K562 (cell line): ENCODE measurements around the gene KNCN. TPM values are rescaled to one million over a fixed set of nuclear protein-coding genes. Genes with fewer than 3 reads are reported as not detected.

Experiments used
- EGR1 ChIP-seq: fragments of 450-650 bp; conservative IDR thresholded peaks from 2 replicates; pipeline ENCODE4 v1.6.1; 2017; ENCODE audit warnings: mild to moderate bottlenecking
- MNT ChIP-seq, 2 experiments: fragments of 450-650 bp; conservative IDR thresholded peaks; 2 replicates each; pipeline ENCODE4 v1.6.1; 2017; ENCODE audit warnings: mild to moderate bottlenecking in 2 of 2, moderate library complexity in 2 of 2
- NFE2 ChIP-seq: IDR thresholded peaks from 2 replicates; pipeline ENCODE4 v1.6.1; 2014; ENCODE audit warnings: antibody characterized with exemption, low read depth
- PRMT5 ChIP-seq: sonication (generic); formaldehyde crosslinking; IDR thresholded peaks from 2 replicates; pipeline ENCODE4 v1.5.0; 2020; ENCODE audit warnings: missing genetic modification reagents
- RCOR1 ChIP-seq, 2 experiments: IDR thresholded peaks; 2 replicates each; pipeline ENCODE4 v1.6.1; 2012; ENCODE audit warnings: low read depth in 2 of 2, low read length in 2 of 2, borderline replicate concordance in 1 of 2, improper control_type of control experiment in 1 of 2
- REST ChIP-seq, 2 experiments: fragments of 450-650 bp; formaldehyde crosslinking in 1 of 2; IDR thresholded peaks; 2 replicates each; pipeline versions ENCODE4 v1.4.0 to v1.6.1; 2014 to 2020; ENCODE audit warnings: mild to moderate bottlenecking in 2 of 2, borderline replicate concordance in 1 of 2, low read depth in 1 of 2
- ZNF644 ChIP-seq: fragments of 200-800 bp; sonication (Bioruptor generic); IDR thresholded peaks from 2 replicates; pipeline ENCODE4 v1.6.1; 2016; ENCODE audit warnings: low read depth, missing genetic modification characterization, missing compliant biosample characterization
- ZNF79 ChIP-seq: fragments of 250-450 bp; sonication (Bioruptor Pico); IDR thresholded peaks from 2 replicates; pipeline ENCODE4 v1.4.0; 2020; ENCODE audit warnings: low read depth, mild to moderate bottlenecking, moderate library complexity
- polyA plus RNA-seq, 8 experiments: library from polyadenylated mRNA; depleted of rRNA in 4 of 8; stranded (reverse) in 5 of 8; unstranded in 3 of 8; fragments of >200 nt; fragmentation: Nextera tagmentation in 2 of 8; fragmentation: Illumina TruSeq in 1 of 8; extraction: Ambion mirVana in 2 of 8; extraction: Trizol in 1 of 8; gene quantifications; 2 replicates each; pipeline versions ENCODE4 v1.2.1 to v1.2.3, GENCODE V29; 2011 to 2014; ENCODE audit warnings: inconsistent platforms in 1 of 8, missing spikeins in 1 of 8
- total RNA-seq, 7 experiments: library from RNA; depleted of rRNA in 6 of 7; stranded (reverse); fragments of >200 nt in 6 of 7; fragmentation: Illumina TruSeq in 2 of 7; extraction: Trizol in 2 of 7; gene quantifications; 2 replicates each; pipeline versions ENCODE4 v1.2.1 to v1.2.3, GENCODE V29; 2011 to 2021; ENCODE audit warnings: low replicate concordance in 1 of 7
- TF ChIP-seq, protein P1 (sequence below), 2 experiments: fragments of 150-350 bp in 1 of 2; IDR thresholded peaks; 2 replicates each; pipeline ENCODE4 v1.6.1; 2012 to 2016; ENCODE audit warnings: low read depth in 2 of 2, low read length in 2 of 2, mild to moderate bottlenecking in 1 of 2, moderate library complexity in 1 of 2
- TF ChIP-seq, protein P2 (sequence below): fragments of 250-450 bp; sonication (Bioruptor Pico); IDR thresholded peaks from 2 replicates; pipeline ENCODE4 v1.4.0; 2020; ENCODE audit warnings: borderline replicate concordance

The KNCN gene
- total and polyA plus RNA-seq, 9 of the 15 experiments (the other 6 are each of a cell fraction or from before 2014, with no cell fraction given): not detected

GRCh38 chr1:46508757-46509156, 42.7 kb downstream of the KNCN start (continued):
- TF ChIP-seq, protein P1, sequence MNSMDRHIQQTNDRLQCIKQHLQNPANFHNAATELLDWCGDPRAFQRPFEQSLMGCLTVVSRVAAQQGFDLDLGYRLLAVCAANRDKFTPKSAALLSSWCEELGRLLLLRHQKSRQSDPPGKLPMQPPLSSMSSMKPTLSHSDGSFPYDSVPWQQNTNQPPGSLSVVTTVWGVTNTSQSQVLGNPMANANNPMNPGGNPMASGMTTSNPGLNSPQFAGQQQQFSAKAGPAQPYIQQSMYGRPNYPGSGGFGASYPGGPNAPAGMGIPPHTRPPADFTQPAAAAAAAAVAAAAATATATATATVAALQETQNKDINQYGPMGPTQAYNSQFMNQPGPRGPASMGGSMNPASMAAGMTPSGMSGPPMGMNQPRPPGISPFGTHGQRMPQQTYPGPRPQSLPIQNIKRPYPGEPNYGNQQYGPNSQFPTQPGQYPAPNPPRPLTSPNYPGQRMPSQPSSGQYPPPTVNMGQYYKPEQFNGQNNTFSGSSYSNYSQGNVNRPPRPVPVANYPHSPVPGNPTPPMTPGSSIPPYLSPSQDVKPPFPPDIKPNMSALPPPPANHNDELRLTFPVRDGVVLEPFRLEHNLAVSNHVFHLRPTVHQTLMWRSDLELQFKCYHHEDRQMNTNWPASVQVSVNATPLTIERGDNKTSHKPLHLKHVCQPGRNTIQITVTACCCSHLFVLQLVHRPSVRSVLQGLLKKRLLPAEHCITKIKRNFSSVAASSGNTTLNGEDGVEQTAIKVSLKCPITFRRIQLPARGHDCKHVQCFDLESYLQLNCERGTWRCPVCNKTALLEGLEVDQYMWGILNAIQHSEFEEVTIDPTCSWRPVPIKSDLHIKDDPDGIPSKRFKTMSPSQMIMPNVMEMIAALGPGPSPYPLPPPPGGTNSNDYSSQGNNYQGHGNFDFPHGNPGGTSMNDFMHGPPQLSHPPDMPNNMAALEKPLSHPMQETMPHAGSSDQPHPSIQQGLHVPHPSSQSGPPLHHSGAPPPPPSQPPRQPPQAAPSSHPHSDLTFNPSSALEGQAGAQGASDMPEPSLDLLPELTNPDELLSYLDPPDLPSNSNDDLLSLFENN (IDR thresholded peaks at IDR 0.05; ENCODE audit: low read depth in 2 of 2, low read length in 2 of 2): no peak
- TF ChIP-seq NFE2: peak; percentile 93
- no peak for TF ChIP-seq ZNF644
- peak; percentile 44 for TF ChIP-seq EGR1
- TF ChIP-seq ZNF79: no peak
- peak in 1 of 2 experiments; percentile 78; a peak in 2 of 4 replicates for TF ChIP-seq RCOR1 (IDR thresholded peaks at IDR 0.05; ENCODE audit: borderline replicate concordance in 1 of 2, low read depth in 2 of 2, low read length in 2 of 2)
- TF ChIP-seq PRMT5 (CRISPR knock-in tag): no peak
- no peak for TF ChIP-seq MNT (conservative IDR thresholded peaks at IDR 0.05)
- TF ChIP-seq, protein P2, sequence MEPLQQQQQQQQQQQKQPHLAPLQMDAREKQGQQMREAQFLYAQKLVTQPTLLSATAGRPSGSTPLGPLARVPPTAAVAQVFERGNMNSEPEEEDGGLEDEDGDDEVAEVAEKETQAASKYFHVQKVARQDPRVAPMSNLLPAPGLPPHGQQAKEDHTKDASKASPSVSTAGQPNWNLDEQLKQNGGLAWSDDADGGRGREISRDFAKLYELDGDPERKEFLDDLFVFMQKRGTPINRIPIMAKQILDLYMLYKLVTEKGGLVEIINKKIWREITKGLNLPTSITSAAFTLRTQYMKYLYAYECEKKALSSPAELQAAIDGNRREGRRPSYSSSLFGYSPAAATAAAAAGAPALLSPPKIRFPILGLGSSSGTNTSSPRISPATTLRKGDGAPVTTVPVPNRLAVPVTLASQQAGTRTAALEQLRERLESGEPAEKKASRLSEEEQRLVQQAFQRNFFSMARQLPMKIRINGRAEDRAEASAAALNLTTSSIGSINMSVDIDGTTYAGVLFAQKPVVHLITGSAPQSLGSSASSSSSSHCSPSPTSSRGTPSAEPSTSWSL (CRISPR knock-in tag): no peak
- peak; percentile 10; the same call in 1 of the 2 replicates for TF ChIP-seq REST (IDR thresholded peaks at IDR 0.05; ENCODE audit: borderline replicate concordance)
- no peak for TF ChIP-seq REST (CRISPR knock-in tag; IDR thresholded peaks at IDR 0.05; ENCODE audit: low read depth)
